Suprapubic skin (tissue), 4 donors: ENCODE data around the gene GRAMD1A.

ENCODE experiments used
- POLR2A ChIP-seq, 2 donors: fragments of 450-650 bp; IDR thresholded peaks; one replicate each; pipeline ENCODE4 v1.6.1; 2017; ENCODE audit warnings: antibody characterized with exemption in 2 of 2, mild to moderate bottlenecking in 2 of 2, moderate library complexity in 2 of 2
- POLR2AphosphoS5 ChIP-seq, 3 donors: sonication (generic); formaldehyde crosslinking; IDR thresholded peaks; one replicate each; pipeline ENCODE4 v1.6.1; 2017; ENCODE audit warnings: antibody characterized with exemption in 3 of 3
- TF ChIP-seq, protein P1 (sequence below), 2 donors: fragments of 200-600 bp in 1 of 2; fragments of 450-650 bp in 1 of 2; sonication (generic) in 1 of 2; IDR thresholded peaks; one replicate each; pipeline ENCODE4 v1.5.1; 2016 to 2019; ENCODE audit warnings: antibody characterized with exemption in 2 of 2, mild to moderate bottlenecking in 1 of 2, moderate library complexity in 1 of 2

DNA sequence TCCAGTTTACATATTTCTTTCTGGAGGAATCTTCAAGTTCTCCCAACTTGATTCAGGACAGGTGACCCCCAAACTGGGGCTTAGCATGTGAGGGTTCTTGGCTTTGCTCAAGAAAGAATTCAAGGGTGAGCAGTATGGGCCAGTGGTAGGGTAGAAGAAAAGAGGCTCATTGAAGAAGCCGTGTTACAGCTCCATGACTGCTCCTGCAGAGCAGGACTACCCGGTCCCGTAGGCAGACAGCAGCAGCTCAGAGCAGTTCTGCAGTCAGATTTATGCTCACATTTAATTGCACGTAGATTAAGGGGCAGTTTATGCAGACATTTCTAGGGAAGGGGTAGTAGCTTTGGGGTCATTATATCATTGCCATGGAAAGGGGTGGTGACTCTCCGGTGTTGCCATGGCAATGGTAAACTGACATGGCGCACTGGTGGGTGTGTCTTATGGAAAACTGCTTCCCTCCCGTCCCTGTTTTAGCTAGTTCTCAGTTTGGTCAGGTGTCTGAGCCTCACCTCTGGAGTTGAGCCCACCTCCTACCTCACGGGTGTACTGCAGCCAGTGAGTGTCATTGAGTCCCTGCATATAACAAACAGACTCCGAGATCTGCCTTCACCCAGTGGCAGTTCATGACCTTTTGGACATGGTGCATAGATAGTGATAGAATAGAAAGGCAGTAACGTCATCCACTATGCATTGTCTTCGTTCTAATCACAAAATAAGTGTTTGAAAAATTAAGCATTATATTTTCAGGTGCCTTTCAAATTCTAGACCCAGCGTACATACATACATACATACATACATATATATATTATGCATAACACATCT, 20.1 kb upstream of the GRAMD1A start:
- TF ChIP-seq, protein P1, sequence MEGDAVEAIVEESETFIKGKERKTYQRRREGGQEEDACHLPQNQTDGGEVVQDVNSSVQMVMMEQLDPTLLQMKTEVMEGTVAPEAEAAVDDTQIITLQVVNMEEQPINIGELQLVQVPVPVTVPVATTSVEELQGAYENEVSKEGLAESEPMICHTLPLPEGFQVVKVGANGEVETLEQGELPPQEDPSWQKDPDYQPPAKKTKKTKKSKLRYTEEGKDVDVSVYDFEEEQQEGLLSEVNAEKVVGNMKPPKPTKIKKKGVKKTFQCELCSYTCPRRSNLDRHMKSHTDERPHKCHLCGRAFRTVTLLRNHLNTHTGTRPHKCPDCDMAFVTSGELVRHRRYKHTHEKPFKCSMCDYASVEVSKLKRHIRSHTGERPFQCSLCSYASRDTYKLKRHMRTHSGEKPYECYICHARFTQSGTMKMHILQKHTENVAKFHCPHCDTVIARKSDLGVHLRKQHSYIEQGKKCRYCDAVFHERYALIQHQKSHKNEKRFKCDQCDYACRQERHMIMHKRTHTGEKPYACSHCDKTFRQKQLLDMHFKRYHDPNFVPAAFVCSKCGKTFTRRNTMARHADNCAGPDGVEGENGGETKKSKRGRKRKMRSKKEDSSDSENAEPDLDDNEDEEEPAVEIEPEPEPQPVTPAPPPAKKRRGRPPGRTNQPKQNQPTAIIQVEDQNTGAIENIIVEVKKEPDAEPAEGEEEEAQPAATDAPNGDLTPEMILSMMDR (IDR thresholded peaks at IDR 0.05) = no peak
- TF ChIP-seq POLR2A (IDR thresholded peaks at IDR 0.05) = no peak
- no peak for TF ChIP-seq POLR2AphosphoS5 (IDR thresholded peaks at IDR 0.05)
